SW 1271 (cell line): ENCODE results near the gene XRCC2.

Source experiments
- DNase-seq, 2 experiments: peaks; one replicate each; lab custom pipeline; 2025; lab: John Stamatoyannopoulos, UW

The XRCC2 gene

DNA sequence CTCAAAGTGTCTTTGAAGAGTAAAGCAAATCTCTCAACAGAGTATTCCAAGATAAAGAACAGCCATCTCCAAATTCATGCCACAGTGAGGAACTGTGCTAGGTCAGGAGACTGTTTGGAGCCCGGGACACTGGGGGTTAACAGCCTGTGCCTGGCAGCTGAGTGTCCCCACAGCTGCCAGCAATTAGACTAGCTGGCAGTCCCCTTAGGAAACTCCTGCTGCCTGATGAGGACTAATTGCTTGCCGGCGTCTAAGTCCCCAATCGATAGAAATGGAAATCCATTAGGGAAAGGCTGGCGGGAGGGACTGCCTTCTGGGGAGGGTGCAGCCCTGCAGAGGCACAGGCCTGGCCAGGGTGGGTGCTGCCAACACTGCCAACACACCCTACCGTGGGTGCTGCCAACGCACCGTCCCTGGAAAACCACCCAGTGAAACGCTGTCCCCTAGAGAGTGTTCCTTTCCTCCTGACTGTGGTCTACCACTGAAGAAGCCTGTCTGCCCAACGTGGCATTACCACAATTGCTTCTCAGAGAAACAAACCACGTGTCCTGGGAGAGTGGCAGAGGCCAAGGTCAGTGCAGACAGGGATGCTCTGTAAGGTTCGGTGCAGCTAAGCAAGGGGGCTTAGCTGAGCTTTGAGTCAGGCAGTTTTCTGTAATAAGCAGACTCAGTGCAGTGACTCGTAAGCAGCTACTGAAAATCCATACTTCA, 60.8 kb downstream of the XRCC2 start:
- DNase-seq, result no peak

DNA sequence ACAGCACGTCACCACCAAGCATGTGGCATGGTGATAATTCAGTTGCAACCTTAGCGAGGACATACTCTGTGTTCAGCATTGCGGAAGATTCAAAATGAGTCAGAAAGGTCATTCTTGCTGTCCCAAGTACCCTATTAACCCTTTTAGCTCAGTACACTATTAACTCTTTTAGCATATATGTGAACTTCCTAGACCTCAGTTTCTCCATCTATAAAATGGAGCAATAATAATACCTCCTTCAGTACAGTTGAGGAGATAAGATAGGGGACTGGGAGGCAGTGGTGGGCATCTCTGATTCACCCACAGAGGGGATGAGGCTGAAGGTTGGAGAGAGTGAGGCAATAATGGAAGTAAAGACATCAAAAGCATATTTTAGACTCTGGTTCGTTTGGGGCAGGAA, 67.3 kb downstream of the XRCC2 start:
- no peak for DNase-seq

DNA sequence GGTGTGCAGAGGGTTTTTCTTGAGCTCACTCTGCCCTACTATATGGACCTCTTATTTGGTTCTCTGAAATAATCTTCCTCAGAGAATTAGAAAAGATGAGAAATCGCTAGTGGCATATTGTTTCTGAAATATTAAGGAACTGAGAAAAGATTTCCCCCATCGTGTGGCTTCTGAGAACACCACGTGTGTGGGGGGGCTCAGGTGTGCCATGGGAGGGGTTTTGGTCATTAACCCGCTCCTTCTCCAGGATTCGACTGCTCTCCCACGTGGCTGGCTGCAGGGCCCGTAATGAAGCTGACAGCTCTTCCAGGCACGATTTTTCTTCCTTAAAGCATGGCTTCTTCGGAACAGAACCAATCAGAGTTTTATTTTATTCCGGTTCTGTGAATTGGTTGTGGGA, 67.7 kb downstream of the XRCC2 start:
- no peak for DNase-seq

DNA sequence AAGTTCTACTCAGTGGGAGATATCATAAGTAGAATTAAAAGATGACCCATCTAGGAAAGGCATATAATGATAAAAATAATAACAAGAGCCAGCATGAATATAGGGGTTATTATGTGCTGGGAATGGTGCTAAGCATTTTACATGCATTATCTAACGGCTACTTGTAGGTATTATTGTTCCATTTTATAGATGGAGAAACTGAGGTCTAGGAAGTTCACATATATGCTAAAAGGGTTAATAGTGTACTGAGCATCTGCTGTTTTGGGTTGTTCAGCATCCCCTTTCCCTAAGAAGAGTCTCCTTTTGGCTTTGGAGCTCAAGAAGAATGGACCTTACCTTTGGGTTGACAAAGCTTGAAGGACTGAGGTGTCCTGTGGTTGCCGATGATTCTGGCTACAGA, 68.9 kb downstream of the XRCC2 start:
- no peak for DNase-seq

DNA sequence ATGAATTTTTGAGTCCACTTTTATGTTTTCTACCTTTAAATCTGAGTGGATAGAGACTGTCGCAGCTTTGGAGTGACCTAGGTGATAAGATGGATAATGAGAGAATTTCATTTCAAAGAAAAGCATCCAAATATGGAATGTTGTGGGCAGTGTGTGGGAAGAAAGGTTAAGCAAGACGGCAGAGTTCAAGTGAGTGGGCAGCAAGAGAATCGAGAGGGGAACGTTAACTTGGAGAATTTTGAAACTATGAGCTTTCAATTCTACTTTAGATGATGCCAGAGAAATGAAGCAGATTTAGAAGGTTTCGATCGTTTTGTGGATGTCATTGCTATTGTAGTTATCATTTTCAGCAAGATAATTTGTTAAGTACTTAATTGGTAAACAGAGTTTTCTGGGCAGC, 73.0 kb downstream of the XRCC2 start:
- DNase-seq, result no peak

DNA sequence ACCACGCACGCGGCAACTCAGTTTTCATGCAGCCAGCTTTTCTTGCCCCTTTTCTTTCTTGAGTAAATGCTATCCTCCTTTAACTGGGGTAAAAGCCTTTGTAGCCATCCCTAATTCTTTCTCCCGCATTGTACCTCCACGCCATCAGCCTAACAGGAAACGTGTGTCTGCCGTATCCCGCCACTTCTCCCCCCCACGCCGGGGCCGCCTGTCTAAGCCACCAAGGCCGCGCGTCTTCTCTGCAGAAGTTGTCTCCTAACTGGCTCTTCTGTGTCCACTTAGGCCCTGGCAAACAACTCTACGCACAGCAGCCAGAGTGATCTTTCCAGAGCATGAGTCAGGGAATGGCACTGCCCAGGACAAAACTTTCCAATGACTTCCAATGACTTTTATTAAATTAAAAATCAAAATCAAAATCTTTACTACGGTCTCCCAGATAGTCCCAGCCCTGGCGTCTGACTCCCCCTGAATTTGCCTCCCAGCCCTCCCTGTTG, 74.6 kb downstream of the XRCC2 start:
- DNase-seq, result no peak

DNA sequence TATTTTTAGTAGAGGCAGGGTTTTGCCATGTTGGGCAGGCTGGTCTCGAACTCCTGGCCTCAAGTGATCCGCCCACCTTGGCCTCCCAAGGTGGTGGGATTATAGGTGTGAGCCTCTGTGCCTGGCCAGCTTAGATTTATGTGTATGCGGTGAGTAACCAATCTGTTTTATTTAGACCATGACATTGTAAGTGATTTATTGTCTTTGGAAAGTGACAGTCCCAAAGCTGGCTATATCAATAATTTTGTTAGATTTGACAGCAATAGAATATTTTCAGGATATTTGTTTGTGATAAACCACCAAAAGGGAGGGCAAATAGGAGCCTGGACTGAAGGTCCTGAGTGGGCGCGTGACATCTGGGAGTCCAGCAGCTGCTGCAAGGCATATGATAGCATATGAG, 75.7 kb downstream of the XRCC2 start:
- no peak for DNase-seq

DNA sequence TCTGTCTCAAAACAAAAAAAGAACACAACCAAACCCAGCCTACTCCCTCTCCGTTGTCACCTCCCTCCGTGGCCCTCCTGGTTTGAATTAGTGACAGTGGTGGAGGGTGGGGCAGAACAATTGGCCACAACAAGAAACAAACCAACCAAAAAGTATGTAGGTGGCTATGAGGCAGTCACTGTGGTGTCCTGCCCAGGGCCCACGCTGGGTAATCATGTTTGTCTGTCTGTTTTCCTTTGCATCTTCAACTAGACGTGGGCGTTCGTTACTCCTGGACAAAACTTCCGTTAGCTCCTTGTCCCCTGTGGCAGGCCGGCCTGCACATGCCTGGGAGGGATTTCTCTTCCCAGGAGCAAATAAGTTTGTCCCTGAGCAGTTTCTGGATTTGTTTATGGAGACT, 78.4 kb downstream of the XRCC2 start:
- DNase-seq, result no peak

DNA sequence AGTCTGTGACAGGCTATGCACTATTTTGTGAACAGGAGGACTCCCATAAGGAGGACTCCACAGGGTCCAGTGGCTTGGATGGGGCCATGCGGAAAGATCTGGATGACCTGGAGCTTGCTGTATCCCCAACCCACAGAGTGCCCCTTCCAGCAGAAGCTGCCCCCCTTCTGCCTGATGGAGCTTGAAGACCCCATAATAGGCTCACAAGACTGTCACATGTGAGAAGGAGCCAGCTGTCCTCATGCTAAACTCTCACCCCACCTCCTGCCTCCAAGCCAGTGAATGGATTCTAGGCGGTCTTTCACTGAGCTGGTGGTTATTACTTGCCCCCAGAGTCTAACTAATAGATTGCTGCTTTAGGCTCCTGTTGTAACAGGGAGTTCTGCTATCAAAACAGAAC, 79.1 kb downstream of the XRCC2 start:
- DNase-seq, result no peak
